Stomach smooth muscle (tissue), 2 donors: Measurements from ENCODE around the gene CRYAB.
A peak's percentile ranks its signal among the peaks of the same experiment; 100 is the strongest.
"Not testable (repeated sequence)": the region's sequence is repeated elsewhere in the genome, so short reads cannot be mapped to it uniquely, and the experiment has no call there.

Experiments used
- H3K27ac ChIP-seq: one replicate; pipeline ENCODE4 v1.7.0; 2013; ENCODE audit warnings: mild to moderate bottlenecking, low read length, inconsistent platforms
- H3K27me3 ChIP-seq, 2 donors: one replicate each; pipeline ENCODE4 v1.7.0; 2013; ENCODE audit warnings: low read length in 2 of 2; ENCODE audit not compliant: insufficient read depth in 2 of 2, control insufficient read depth in 1 of 2
- H3K36me3 ChIP-seq, 2 donors: one replicate each; pipeline ENCODE4 v1.7.0; 2013; ENCODE audit warnings: low read length in 2 of 2; ENCODE audit not compliant: control insufficient read depth in 2 of 2, insufficient read depth in 2 of 2
- H3K4me1 ChIP-seq: one replicate; pipeline ENCODE4 v1.7.0; 2013; ENCODE audit warnings: low read length; ENCODE audit not compliant: control insufficient read depth, insufficient read depth
- H3K4me3 ChIP-seq, 2 donors: one replicate each; pipeline ENCODE4 v1.7.0; 2013; ENCODE audit warnings: low read length in 2 of 2
- H3K9ac ChIP-seq, 2 donors: one replicate each; pipeline ENCODE4 v1.7.0; 2013; ENCODE audit warnings: low read length in 2 of 2, mild to moderate bottlenecking in 1 of 2
- H3K9me3 ChIP-seq, 2 donors: one replicate each; pipeline ENCODE4 v1.7.0; 2013; ENCODE audit warnings: low read length in 2 of 2; ENCODE audit not compliant: control insufficient read depth in 2 of 2
- donor health status: healthy.
- donor health status: Pancreatic carcinoma.

Gene CRYAB

DNA sequence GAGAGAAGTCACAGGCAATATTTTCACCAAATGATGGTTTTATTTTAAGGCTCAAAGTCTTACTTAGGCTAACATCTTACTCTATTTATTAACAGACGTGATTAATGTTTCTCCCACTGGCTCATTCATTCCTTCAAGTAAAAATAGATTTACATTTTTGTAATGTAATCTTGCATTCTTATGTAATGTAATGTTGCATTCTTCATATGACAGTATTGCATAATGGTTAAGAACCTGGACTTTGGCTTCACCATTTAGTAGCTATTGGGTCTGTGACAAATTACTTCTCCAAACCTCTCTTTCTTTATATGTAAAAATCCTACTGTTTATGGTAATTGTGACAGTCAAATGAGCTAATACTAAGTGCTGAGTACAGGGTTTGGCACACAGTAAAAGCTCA is 22.3 kb upstream of the CRYAB start:
- H3K36me3 ChIP-seq = no peaks in the 10 kb centered on the region
- H3K4me3 ChIP-seq = no peak overlapping the region
- no peaks in the 10 kb centered on the region for H3K9me3 ChIP-seq
- no peak overlapping the region for H3K27ac ChIP-seq
- H3K27me3 ChIP-seq = no peaks in the 10 kb centered on the region
- H3K9ac ChIP-seq = no peak overlapping the region
- peaks cover 34% of the 10 kb centered on the region for H3K4me1 ChIP-seq

DNA sequence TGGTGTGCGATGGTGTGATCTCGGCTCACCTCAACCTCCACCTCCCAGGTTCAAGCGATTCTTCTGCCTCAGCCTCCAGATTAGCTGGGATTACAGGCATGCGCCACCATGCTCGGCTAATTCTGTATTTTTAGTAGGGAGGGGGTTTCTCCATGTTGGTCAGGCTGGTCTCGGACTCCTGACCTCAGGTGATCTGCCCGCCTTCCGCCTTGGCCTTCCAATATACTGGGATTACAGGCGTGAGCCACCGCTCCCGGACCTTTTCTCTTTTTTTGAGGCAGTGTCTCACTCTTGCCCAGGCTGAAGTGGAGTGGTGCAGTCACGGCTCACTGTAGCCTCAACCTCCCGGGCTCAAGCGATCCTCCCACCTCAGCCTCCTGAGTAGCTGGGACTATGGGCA is 21.6 kb upstream of the CRYAB start:
- H3K36me3 ChIP-seq, H3K9ac ChIP-seq, H3K27ac ChIP-seq, H3K27me3 ChIP-seq, H3K9me3 ChIP-seq, H3K4me3 ChIP-seq: not testable (repeated sequence)
- H3K4me1 ChIP-seq = peaks cover 29% of the 10 kb centered on the region

DNA sequence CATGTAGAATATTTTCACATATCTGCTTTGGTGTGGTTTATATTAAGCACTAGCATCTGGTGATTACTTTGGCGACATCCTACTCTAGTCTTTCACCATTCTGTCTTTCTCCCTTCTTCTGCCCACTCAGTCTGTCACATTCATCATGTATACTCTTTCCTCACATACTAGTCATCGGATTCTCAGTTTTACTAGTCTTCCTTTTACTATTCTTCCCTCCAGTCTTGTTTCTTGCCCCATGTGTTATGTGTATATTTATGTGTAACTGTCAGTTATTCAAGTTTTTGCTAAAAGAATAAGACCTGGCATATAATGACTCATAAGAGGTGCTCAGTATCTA is 21.0 kb upstream of the CRYAB start:
- H3K27me3 ChIP-seq = no peaks in the 10 kb centered on the region
- no peak overlapping the region for H3K4me3 ChIP-seq
- peaks cover 23% of the 10 kb centered on the region for H3K4me1 ChIP-seq
- H3K27ac ChIP-seq = no peak overlapping the region
- no peaks in the 10 kb centered on the region for H3K9me3 ChIP-seq
- no peak overlapping the region for H3K9ac ChIP-seq
- H3K36me3 ChIP-seq = no peaks in the 10 kb centered on the region

DNA sequence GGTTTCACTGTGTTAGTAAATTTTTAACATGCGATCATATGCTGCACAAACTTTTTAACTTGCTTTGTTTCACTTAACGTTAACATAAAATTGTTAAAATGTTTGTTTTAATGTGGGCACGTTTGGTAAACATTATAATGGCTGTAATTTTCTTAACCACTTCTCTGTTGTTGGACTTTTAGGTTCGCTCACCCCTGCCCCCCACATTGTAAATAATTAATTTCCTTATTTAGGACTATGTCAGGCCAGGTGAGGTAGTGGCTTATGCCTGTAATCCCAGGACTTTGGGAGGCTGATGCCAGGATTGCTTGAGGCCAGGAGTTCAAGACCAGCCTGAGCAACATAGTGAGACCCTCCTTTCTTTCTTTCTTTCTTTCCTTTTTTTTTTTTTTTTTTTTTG is 18.9 kb upstream of the CRYAB start:
- no peak overlapping the region for H3K9ac ChIP-seq
- H3K27me3 ChIP-seq = no peaks in the 10 kb centered on the region
- no peak overlapping the region for H3K4me3 ChIP-seq

DNA sequence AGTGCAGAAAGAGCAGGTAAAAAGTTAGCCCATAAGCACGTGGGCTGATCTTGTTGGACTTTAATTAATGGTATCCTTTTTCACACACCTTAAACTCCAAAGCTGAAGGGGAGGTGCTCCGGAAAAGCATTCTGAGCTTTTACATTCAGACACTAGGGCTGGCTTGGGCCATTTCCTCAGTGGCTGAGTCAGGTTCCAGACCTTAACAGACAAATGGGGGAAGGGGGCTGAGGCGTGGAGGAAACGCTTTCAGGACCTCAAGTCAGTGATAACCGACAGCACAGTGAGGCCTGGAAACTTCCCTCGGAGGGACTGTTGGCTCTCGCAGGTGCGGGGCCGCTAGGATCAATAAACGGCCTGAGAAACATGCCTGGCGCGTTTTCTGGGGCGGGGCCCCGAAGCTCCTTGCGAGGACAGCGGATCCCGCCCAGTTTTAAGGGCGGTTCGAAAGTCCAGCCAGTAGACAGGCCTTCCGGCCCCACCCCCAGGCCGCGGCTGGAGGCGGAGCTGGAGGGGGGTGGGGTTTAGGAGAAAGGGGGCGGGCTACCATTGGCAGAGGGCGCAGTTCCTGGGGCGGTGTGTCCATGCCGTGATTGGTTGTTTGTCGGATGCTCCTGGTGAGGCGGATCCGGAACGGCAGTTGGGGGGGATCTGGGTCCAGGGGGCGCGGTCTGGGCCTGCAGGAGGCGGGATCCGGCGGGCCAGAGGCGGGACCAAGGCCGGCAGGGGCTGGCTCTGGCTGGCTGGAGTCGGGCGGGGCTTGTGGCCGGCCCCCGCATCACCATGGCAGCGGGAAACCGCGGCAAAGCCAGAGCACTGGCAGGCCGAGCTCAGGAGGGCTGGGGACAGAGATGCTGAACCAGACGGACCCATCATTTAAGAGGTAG is 15.2 kb upstream of the CRYAB start:
- Histone ChIP-seq H3K9me3 (no peaks in the 10 kb centered on the region), H3K4me1 (peaks cover 44% of the 10 kb centered on the region), H3K27me3 (no peaks in the 10 kb centered on the region), H3K36me3 (no peaks in the 10 kb centered on the region), H3K27ac (peak overlapping the region; percentile 75), H3K4me3 (peak overlapping the region; percentile 74 to 78), H3K9ac (peak overlapping the region; percentile 76)

More for the DNA sequence above, 18.9 kb upstream of the CRYAB start:
- Histone ChIP-seq H3K27ac (no peak overlapping the region), H3K4me1 (peaks cover 30% of the 10 kb centered on the region), H3K36me3 (no peaks in the 10 kb centered on the region), H3K9me3 (no peaks in the 10 kb centered on the region)

DNA sequence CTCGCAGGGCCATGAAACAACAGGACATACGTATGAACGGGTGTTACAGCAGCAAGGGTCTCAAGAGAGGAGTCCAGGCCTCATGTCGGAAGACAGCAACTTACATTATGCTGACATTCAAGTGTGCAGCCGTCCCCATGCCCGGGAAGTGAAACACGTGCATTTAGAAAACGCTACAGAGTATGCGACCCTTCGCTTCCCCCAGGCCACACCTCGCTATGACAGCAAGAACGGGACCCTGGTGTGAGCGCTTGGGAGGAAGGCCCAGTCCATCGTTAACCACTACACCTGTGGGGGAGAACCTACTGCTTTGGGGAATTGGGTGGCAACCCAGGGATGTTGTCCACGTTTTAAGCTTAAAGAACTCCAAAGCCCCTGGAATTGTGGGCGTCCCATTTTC is 14.4 kb upstream of the CRYAB start:
- H3K36me3 ChIP-seq = no peaks in the 10 kb centered on the region
- peaks cover 44% of the 10 kb centered on the region for H3K4me1 ChIP-seq
- H3K9ac ChIP-seq = peak overlapping the region in 1 of 2 donors; percentile 76
- H3K27ac ChIP-seq = peak overlapping the region; percentile 75
- H3K27me3 ChIP-seq = no peaks in the 10 kb centered on the region
- peak overlapping the region in 1 of 2 donors; percentile 78 for H3K4me3 ChIP-seq
- H3K9me3 ChIP-seq = no peaks in the 10 kb centered on the region

DNA sequence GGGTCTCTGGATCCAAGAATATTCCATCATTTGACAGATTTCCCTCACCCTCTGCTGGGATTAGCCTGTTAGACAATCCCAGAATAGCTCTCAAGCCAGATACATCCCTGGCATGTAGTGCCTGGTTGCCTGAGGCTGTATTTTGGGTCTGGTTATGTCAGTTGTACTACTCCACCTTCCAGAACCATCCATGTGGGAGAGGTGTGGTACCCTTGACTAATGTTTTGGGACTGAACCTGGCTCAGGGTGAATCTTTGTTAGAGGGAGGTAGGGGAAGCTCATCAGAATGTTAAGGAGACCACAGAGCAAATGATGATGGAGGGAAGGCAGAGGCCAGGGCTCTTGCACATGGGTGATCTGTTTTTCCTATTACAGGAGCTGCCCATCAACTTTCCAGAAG is 12.4 kb upstream of the CRYAB start:
- no peaks in the 10 kb centered on the region for H3K27me3 ChIP-seq
- H3K9ac ChIP-seq = peak overlapping the region; percentile 39 to 64
- no peaks in the 10 kb centered on the region for H3K9me3 ChIP-seq
- peak overlapping the region in 1 of 2 donors; percentile 16 for H3K4me3 ChIP-seq
- H3K4me1 ChIP-seq = peaks cover 44% of the 10 kb centered on the region
- H3K27ac ChIP-seq = peak overlapping the region; percentile 86
- no peaks in the 10 kb centered on the region for H3K36me3 ChIP-seq

DNA sequence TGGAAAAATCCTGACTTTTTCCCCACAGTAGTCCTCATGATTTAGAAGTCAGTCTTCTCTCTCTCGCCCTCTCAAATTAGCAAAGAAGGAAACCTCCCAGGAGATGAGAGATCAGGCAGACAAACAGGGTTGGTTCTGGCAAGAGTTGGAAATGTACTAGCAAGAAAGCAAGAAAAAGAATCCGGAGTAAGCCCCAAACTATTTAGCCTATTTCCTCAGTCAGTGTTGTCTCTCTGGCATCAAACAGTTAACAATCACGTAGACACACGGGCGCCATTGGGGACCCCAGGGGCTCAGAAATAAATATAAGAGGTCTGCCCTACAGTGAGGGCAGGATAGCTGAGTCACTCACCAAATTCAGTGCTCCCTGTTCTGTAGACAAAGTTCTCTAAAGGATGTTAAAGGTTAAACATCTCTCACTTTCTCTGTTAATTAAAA is 11.8 kb upstream of the CRYAB start:
- no peaks in the 10 kb centered on the region for H3K27me3 ChIP-seq
- peak overlapping the region in 1 of 2 donors; percentile 16 for H3K4me3 ChIP-seq
- no peaks in the 10 kb centered on the region for H3K36me3 ChIP-seq
- H3K9me3 ChIP-seq = no peaks in the 10 kb centered on the region
- H3K4me1 ChIP-seq = peaks cover 44% of the 10 kb centered on the region
- peak overlapping the region; percentile 86 for H3K27ac ChIP-seq
- H3K9ac ChIP-seq = peak overlapping the region; percentile 39 to 64

DNA sequence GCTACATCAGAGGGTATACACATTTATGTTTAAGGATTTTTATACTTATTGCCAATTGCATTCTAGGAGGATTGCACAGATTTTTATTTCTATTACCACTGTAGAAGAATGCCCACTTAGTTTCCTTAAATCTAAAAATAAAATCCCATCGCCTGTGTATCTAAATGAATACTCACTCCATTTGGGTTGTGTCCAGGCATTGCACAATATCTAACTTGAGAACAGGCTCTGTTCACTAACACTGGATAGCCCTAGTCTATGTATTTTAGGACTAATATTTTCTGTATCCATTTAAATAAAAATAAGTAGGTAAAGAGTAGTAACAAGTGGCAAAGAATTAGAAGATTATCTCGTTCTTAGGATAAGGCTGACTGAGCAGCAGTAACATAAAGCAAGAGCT is 11.2 kb upstream of the CRYAB start:
- Histone ChIP-seq H3K27ac (peak overlapping the region; percentile 86), H3K4me1 (peaks cover 44% of the 10 kb centered on the region), H3K4me3 (peak overlapping the region in 1 of 2 donors; percentile 16), H3K9ac (peak overlapping the region in 1 of 2 donors; percentile 39), H3K36me3 (no peaks in the 10 kb centered on the region), H3K27me3 (no peaks in the 10 kb centered on the region), H3K9me3 (no peaks in the 10 kb centered on the region)

DNA sequence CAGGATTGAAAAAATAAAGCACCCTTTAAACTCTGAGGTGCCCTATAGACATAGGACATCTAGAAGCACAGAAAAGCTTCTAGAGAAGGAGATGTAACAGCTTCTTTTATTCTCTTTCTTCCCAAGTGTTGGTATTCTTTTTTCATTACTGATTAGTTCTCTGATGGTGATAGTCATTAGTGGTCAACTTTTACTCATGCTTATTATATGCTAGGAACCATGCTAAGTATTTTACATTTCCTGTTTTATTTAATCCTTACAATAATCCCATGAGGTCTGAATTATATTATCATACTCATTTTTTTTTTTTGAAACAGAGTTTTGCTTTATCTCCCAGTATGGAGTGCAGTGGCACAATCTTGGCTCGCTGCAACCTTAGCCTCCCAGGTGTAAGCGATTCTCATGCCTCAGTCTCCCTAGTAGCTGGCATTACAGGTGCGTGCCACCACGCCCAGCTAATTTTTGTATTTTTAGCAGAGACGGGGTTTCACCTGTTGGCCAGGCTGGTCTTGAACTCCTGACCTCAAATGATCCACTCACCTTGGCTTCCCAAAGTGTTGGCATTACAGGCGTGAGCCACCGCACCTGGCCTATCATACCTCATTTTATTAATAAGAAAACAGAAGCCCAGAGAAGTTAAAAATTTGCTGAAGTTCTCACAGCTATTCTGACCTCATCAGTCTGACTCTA is 10.1 kb upstream of the CRYAB start:
- Histone ChIP-seq H3K27me3 (no peaks in the 10 kb centered on the region), H3K4me1 (peaks cover 39% of the 10 kb centered on the region), H3K36me3 (no peaks in the 10 kb centered on the region), H3K27ac (no peak overlapping the region), H3K9me3 (no peaks in the 10 kb centered on the region), H3K4me3 (no peak overlapping the region), H3K9ac (no peak overlapping the region)

DNA sequence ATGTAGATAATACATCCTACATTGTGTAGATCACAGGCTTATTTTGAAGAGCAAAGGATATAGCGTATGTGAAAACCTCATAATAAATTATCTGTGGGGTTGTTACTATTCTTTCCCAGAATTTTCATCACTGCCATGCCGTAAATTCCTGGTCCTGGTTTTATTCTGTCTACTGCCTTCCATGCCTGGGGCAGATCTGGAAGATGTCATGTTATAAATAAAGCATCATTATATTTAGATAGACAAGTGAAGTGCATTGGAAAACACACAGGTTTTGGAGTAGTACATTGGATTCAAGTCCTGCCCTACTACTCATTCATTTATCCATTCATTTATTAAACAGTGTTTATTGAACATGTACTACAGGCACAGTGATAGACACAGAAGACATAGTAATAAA is 9.3 kb upstream of the CRYAB start:
- peaks cover 31% of the 10 kb centered on the region for H3K4me1 ChIP-seq
- no peaks in the 10 kb centered on the region for H3K36me3 ChIP-seq
- no peak overlapping the region for H3K4me3 ChIP-seq
- H3K27me3 ChIP-seq = no peaks in the 10 kb centered on the region
- H3K9me3 ChIP-seq = no peaks in the 10 kb centered on the region
- no peak overlapping the region for H3K27ac ChIP-seq
- H3K9ac ChIP-seq = no peak overlapping the region
